H1 (cell line): ENCODE measurements around the gene LRRC37A3. TPM values are rescaled to one million over a fixed set of nuclear protein-coding genes. Genes with fewer than 3 reads are reported as not detected.
"Not testable (repeated sequence)": the region's sequence is repeated elsewhere in the genome, so short reads cannot be mapped to it uniquely, and the experiment has no call there.

Source experiments
- CTCF ChIA-PET: fragments of 300-600 bp; sonication (Branson Sonifier 250); formaldehyde crosslinking; loops from one replicate; lab custom pipeline; 2021; ENCODE audit not compliant: partially characterized antibody; lab: Charles Lee
- POLR2A ChIA-PET: fragments of 300-600 bp; sonication (Branson Sonifier 250); formaldehyde crosslinking; loops from one replicate; lab custom pipeline; 2021; ENCODE audit warnings: inconsistent platforms; ENCODE audit not compliant: partially characterized antibody; lab: Charles Lee
- DNase-seq, 2 experiments: peaks; one replicate each; pipeline versions ENCODE4 v3.0.0 to v3.0.0-alpha.2; 2010 to 2022; ENCODE audit warnings: low spot score in 2 of 2, low read depth in 1 of 2, mixed read lengths in 1 of 2
- FAIRE-seq: peaks from 2 replicates; lab custom pipeline; 2011; peaks lifted over from hg19 to GRCh38; lab: Jason Lieb, UNC
- H2AFZ ChIP-seq: 2 replicates; pipeline ENCODE4 v1.8.1; 2012; ENCODE audit warnings: low read length, inconsistent platforms
- H2AK5ac ChIP-seq: 2 replicates; pipeline ENCODE4 v1.6.1; 2013; ENCODE audit warnings: low read depth, low read length
- H2BK120ac ChIP-seq: replicated peaks from 2 replicates; pipeline ENCODE3; 2013; ENCODE audit warnings: low read depth, low read length, inconsistent platforms
- H2BK12ac ChIP-seq: 2 replicates; pipeline ENCODE4 v1.6.1; 2013; ENCODE audit warnings: low read depth, low read length
- H2BK15ac ChIP-seq: 2 replicates; pipeline ENCODE4 v1.6.1; 2013; ENCODE audit warnings: low read length
- H2BK20ac ChIP-seq: 2 replicates; pipeline ENCODE4 v1.6.1; 2013; ENCODE audit warnings: low read length
- H2BK5ac ChIP-seq: 2 replicates; pipeline ENCODE4 v1.6.1; 2013; ENCODE audit warnings: low read depth, low read length
- H3K14ac ChIP-seq: 2 replicates; pipeline ENCODE4 v1.6.1; 2013; ENCODE audit warnings: inconsistent platforms; ENCODE audit not compliant: insufficient read length
- H3K18ac ChIP-seq: 2 replicates; pipeline ENCODE4 v1.6.1; 2013; ENCODE audit warnings: low read length; ENCODE audit errors: extremely low read depth
- H3K23ac ChIP-seq: 2 replicates; pipeline ENCODE4 v1.6.1; 2013; ENCODE audit warnings: inconsistent platforms; ENCODE audit not compliant: insufficient read length
- H3K23me2 ChIP-seq: 2 replicates; pipeline ENCODE4 v1.6.1; 2013; ENCODE audit warnings: low read depth, low read length
- H3K27ac ChIP-seq: 2 replicates; pipeline ENCODE4 v1.6.1; 2011; ENCODE audit warnings: low read depth, low read length, inconsistent platforms
- H3K27me3 ChIP-seq, 4 experiments: replicated peaks in 1 of 4; 1 replicate in 1 of 4; 2 replicates in 3 of 4; pipeline versions ENCODE4 v1.6.1 to v1.8.1; 2011 to 2013; ENCODE audit warnings: low read length in 3 of 4, mild to moderate bottlenecking in 3 of 4, inconsistent platforms in 2 of 4, mixed read lengths in 2 of 4, moderate library complexity in 1 of 4; ENCODE audit not compliant: control insufficient read depth in 3 of 4, insufficient read depth in 3 of 4; ENCODE audit errors: extremely low read depth in 1 of 4
- H3K36me3 ChIP-seq, 4 experiments: 2 replicates each; pipeline versions ENCODE4 v1.6.1 to v1.8.1; 2011 to 2013; ENCODE audit warnings: mild to moderate bottlenecking in 4 of 4, low read length in 3 of 4, moderate library complexity in 2 of 4, control low read depth in 1 of 4, inconsistent platforms in 1 of 4; ENCODE audit not compliant: insufficient read depth in 4 of 4, control insufficient read depth in 2 of 4
- H3K4ac ChIP-seq: replicated peaks from 2 replicates; pipeline ENCODE3; 2013; ENCODE audit warnings: low read length, low read depth, mixed read lengths, inconsistent platforms; ENCODE audit not compliant: insufficient read length
- H3K4me1 ChIP-seq, 4 experiments: replicated peaks in 1 of 4; 1 replicate in 1 of 4; 2 replicates in 3 of 4; pipeline versions ENCODE4 v1.6.1 to v1.8.1; 2011 to 2013; ENCODE audit warnings: low read length in 3 of 4, inconsistent platforms in 2 of 4, mixed read lengths in 1 of 4; ENCODE audit not compliant: insufficient read depth in 4 of 4, control insufficient read depth in 3 of 4
- H3K4me2 ChIP-seq, 2 experiments: 2 replicates each; pipeline versions ENCODE4 v1.6.1 to v1.8.1; 2011 to 2013; ENCODE audit warnings: low read depth in 2 of 2, low read length in 2 of 2, control low read depth in 1 of 2, inconsistent platforms in 1 of 2, mild to moderate bottlenecking in 1 of 2; ENCODE audit not compliant: insufficient read depth in 1 of 2
- H3K4me3 ChIP-seq, 4 experiments: fragments of 200-600, 300-600 bp in 1 of 4; sonication (generic), shearing (Covaris generic), sonication (Bioruptor Twin) in 1 of 4; 2 replicates each; pipeline versions ENCODE4 v1.5.1 to v1.8.1; 2011 to 2016; ENCODE audit warnings: low read length in 4 of 4, low read depth in 3 of 4, control low read depth in 2 of 4, inconsistent platforms in 2 of 4, mild to moderate bottlenecking in 2 of 4, mixed read lengths in 1 of 4, moderate library complexity in 1 of 4; ENCODE audit not compliant: insufficient read depth in 2 of 4; ENCODE audit errors: extremely low read depth in 1 of 4
- H3K56ac ChIP-seq: replicated peaks from 2 replicates; pipeline ENCODE3; 2013; ENCODE audit warnings: low read depth, mild to moderate bottlenecking, mixed read lengths, low read length, inconsistent platforms; ENCODE audit not compliant: insufficient read length
- H3K79me1 ChIP-seq: 2 replicates; pipeline ENCODE4 v1.6.1; 2013; ENCODE audit warnings: low read depth, low read length, control low read depth
- H3K79me2 ChIP-seq, 2 experiments: 2 replicates each; pipeline versions ENCODE4 v1.6.1 to v1.8.1; 2012 to 2013; ENCODE audit warnings: low read length in 2 of 2, mild to moderate bottlenecking in 2 of 2, inconsistent platforms in 1 of 2; ENCODE audit not compliant: insufficient read depth in 2 of 2, control insufficient read depth in 1 of 2
- H3K9ac ChIP-seq, 4 experiments: replicated peaks in 1 of 4; 1 replicate in 1 of 4; 2 replicates in 3 of 4; pipeline versions ENCODE4 v1.6.1 to v1.8.1; 2011 to 2013; ENCODE audit warnings: low read depth in 3 of 4, low read length in 3 of 4, control low read depth in 2 of 4, mild to moderate bottlenecking in 2 of 4, moderate library complexity in 2 of 4, inconsistent platforms in 1 of 4; ENCODE audit errors: extremely low read depth in 1 of 4
- H3K9me3 ChIP-seq, 2 experiments: 2 replicates each; pipeline versions ENCODE4 v1.6.1 to v1.8.1; 2012 to 2013; ENCODE audit warnings: mild to moderate bottlenecking in 2 of 2, moderate library complexity in 2 of 2, control low read depth in 1 of 2, inconsistent platforms in 1 of 2, low read depth in 1 of 2, low read length in 1 of 2, mixed read lengths in 1 of 2; ENCODE audit not compliant: insufficient read depth in 2 of 2
- H4K20me1 ChIP-seq, 2 experiments: replicated peaks in 1 of 2; 2 replicates each; pipeline versions ENCODE3 to v1.8.1; 2011 to 2013; ENCODE audit warnings: inconsistent platforms in 2 of 2, low read length in 2 of 2, mild to moderate bottlenecking in 1 of 2; ENCODE audit not compliant: insufficient read depth in 2 of 2, control insufficient read depth in 1 of 2
- H4K5ac ChIP-seq: 2 replicates; pipeline ENCODE4 v1.6.1; 2013; ENCODE audit warnings: low read length, low read depth, mixed read lengths, inconsistent platforms; ENCODE audit not compliant: insufficient read length
- H4K8ac ChIP-seq: 2 replicates; pipeline ENCODE4 v1.8.0; 2013; ENCODE audit warnings: mild to moderate bottlenecking, moderate library complexity, low read length, inconsistent platforms; ENCODE audit not compliant: insufficient read depth; ENCODE audit errors: extremely low read depth
- H4K91ac ChIP-seq: replicated peaks from 2 replicates; pipeline ENCODE3; 2013; ENCODE audit warnings: low read length, mixed read lengths, inconsistent platforms; ENCODE audit not compliant: insufficient read length
- WGBS, 2 experiments: shearing (Covaris generic) in 1 of 2; methylation state at CpG; one replicate each; pipeline versions ENCODE4 v1.1.6 to v1.1.7; 2013 to 2015; ENCODE audit warnings: low lambda C conversion rate in 2 of 2, mixed read lengths in 2 of 2, inconsistent platforms in 1 of 2, low coverage in 1 of 2, missing lambda C conversion rate in 1 of 2; ENCODE audit not compliant: insufficient replicate concordance in 2 of 2, insufficient coverage in 1 of 2, insufficient read length in 1 of 2; ENCODE audit errors: extremely low coverage in 1 of 2, missing lambda C conversion rate in 1 of 2; 5-methylcytosine and 5-hydroxymethylcytosine counted together
- polyA plus RNA-seq, 7 experiments: library from polyadenylated mRNA; depleted of rRNA in 3 of 7; stranded (reverse) in 5 of 7; unstranded in 2 of 7; fragments of >200 nt in 5 of 7; fragments of 200-250 nt in 2 of 7; gene quantifications; 1 replicate in 5 of 7; 2 replicates in 1 of 7; 4 replicates in 1 of 7; pipeline versions ENCODE4 v1.2.1 to v1.2.3, GENCODE V29; 2011 to 2013; ENCODE audit warnings: missing spikeins in 2 of 7, mixed read lengths in 2 of 7
- total RNA-seq: library from RNA; stranded (reverse); fragmentation: NEBNext Ultra II Directional; extraction: Animal tissue kit (Norgen Biotek cat#: 25700); gene quantifications from 2 replicates; pipeline ENCODE4 v1.2.1, GENCODE V29; 2021

Gene LRRC37A3
- total and polyA plus RNA-seq, 2 of the 8 experiments (the other 6 are each of a cell fraction or from before 2014, with no cell fraction given) = 2.7 to 9.4 TPM

- H3K4me2 ChIP-seq, H3K23me2 ChIP-seq, FAIRE-seq, DNase-seq, H2AK5ac ChIP-seq, H3K9me3 ChIP-seq, H3K18ac ChIP-seq, H3K79me1 ChIP-seq, H3K79me2 ChIP-seq, H3K14ac ChIP-seq, H2AFZ ChIP-seq, H4K5ac ChIP-seq, H3K23ac ChIP-seq, H3K4ac ChIP-seq, CTCF ChIA-PET, H2BK20ac ChIP-seq, H3K27me3 ChIP-seq, H4K8ac ChIP-seq, H3K56ac ChIP-seq, H4K20me1 ChIP-seq, H4K91ac ChIP-seq, H3K27ac ChIP-seq, H2BK5ac ChIP-seq, H3K36me3 ChIP-seq, H3K4me3 ChIP-seq, H2BK15ac ChIP-seq, H2BK12ac ChIP-seq, H2BK120ac ChIP-seq, H3K4me1 ChIP-seq, H3K9ac ChIP-seq, POLR2A ChIA-PET: not testable (repeated sequence)
- 86% methylated on average over 3 of the region's 3 CpGs; no CpG with 5 or more reads in 1 of the 2 experiments for WGBS, 2 experiments
Measured at GRCh38 chr17:64842900-64843299, 76.4 kb downstream of the LRRC37A3 start.

GRCh38 chr17:64840960-64841359, 78.3 kb downstream of the LRRC37A3 start:
- H2AK5ac ChIP-seq, H2BK15ac ChIP-seq, H4K5ac ChIP-seq, H3K56ac ChIP-seq, FAIRE-seq, POLR2A ChIA-PET, H3K27ac ChIP-seq, H3K4ac ChIP-seq, H2BK5ac ChIP-seq, H3K4me3 ChIP-seq, H3K4me1 ChIP-seq, DNase-seq, H3K36me3 ChIP-seq, H3K23ac ChIP-seq, H4K8ac ChIP-seq, H3K9ac ChIP-seq, H4K91ac ChIP-seq, H2BK12ac ChIP-seq, H2AFZ ChIP-seq, H3K14ac ChIP-seq, H2BK20ac ChIP-seq, H4K20me1 ChIP-seq, H3K79me1 ChIP-seq, CTCF ChIA-PET, H3K79me2 ChIP-seq, H3K4me2 ChIP-seq, H2BK120ac ChIP-seq, H3K27me3 ChIP-seq, H3K9me3 ChIP-seq, H3K23me2 ChIP-seq, H3K18ac ChIP-seq: not testable (repeated sequence)
- WGBS, 2 experiments = 88% methylated on average over 2 of the region's 2 CpGs; no CpG with 5 or more reads in 1 of the 2 experiments
